Epithelial cell of proximal tubule (primary cell): ENCODE measurements around the gene HHIPL1. TPM values are rescaled to one million over a fixed set of nuclear protein-coding genes. Genes with fewer than 3 reads are reported as not detected.
"Not testable (repeated sequence)": the region's sequence is repeated elsewhere in the genome, so short reads cannot be mapped to it uniquely, and the experiment has no call there.

Experiments used
- DNase-seq: peaks from one replicate; pipeline ENCODE4 v3.0.0-alpha.2; 2011; ENCODE audit warnings: low read depth
- H3K4me3 ChIP-seq: 2 replicates; pipeline ENCODE4 v1.5.1; 2011; ENCODE audit warnings: low read depth, mild to moderate bottlenecking, low read length
- CTCF ChIP-seq: conservative IDR thresholded peaks from 2 replicates; pipeline ENCODE4 v1.5.1; 2012; ENCODE audit warnings: low read depth, mild to moderate bottlenecking, low read length
- total RNA-seq: library from RNA; depleted of rRNA; stranded (reverse); fragments of >200 nt; gene quantifications from 2 replicates; pipeline ENCODE4 v1.2.3, GENCODE V29; 2015

HHIPL1 gene
- total RNA-seq, 1 donor from 2014 or later = 4.9 TPM

- no peak for TF ChIP-seq CTCF
- H3K4me3 ChIP-seq = no peak overlapping the region
- DNase-seq = no peak
These were observed 13.4 kb downstream of the HHIPL1 start for GRCh38 chr14:99658218-99658845.

GRCh38 chr14:99659333-99659741 is 14.4 kb downstream of the HHIPL1 start:
- TF ChIP-seq CTCF = no peak
- no peak overlapping the region for H3K4me3 ChIP-seq
- DNase-seq = no peak

GRCh38 chr14:99660006-99660566 is 15.2 kb downstream of the HHIPL1 start:
- no peak overlapping the region for H3K4me3 ChIP-seq
- no peak for TF ChIP-seq CTCF
- no peak for DNase-seq

GRCh38 chr14:99660794-99661193 is 15.9 kb downstream of the HHIPL1 start:
- TF ChIP-seq CTCF = no peak
- H3K4me3 ChIP-seq = no peak overlapping the region
- DNase-seq = no peak

GRCh38 chr14:99661206-99661605 is 16.3 kb downstream of the HHIPL1 start:
- not testable (repeated sequence) for H3K4me3 ChIP-seq, DNase-seq

GRCh38 chr14:99662846-99663245 is 17.9 kb downstream of the HHIPL1 start:
- no peak for TF ChIP-seq CTCF
- no peak for DNase-seq

GRCh38 chr14:99663386-99664057 is 18.6 kb downstream of the HHIPL1 start:
- no peak overlapping the region for H3K4me3 ChIP-seq
- no peak for DNase-seq
- no peak for TF ChIP-seq CTCF

More at GRCh38 chr14:99662846-99663245, 17.9 kb downstream of the HHIPL1 start:
- H3K4me3 ChIP-seq = no peak overlapping the region
